Lower leg skin (tissue), 3 donors: ENCODE results near the gene OR6K6.

Source experiments
- CTCF ChIP-seq, 3 donors: fragments of 450-650 bp; IDR thresholded peaks; one replicate each; pipeline ENCODE4 v1.5.1; 2016; ENCODE audit warnings: antibody characterized with exemption in 3 of 3, mild to moderate bottlenecking in 3 of 3, moderate library complexity in 2 of 3
- POLR2A ChIP-seq, 2 donors: fragments of 450-650 bp; IDR thresholded peaks; one replicate each; pipeline ENCODE4 v1.6.1; 2016 to 2017; ENCODE audit warnings: antibody characterized with exemption in 2 of 2, mild to moderate bottlenecking in 1 of 2, moderate library complexity in 1 of 2

GRCh38 chr1:158716335-158716734, 38.2 kb upstream of the OR6K6 start:
- TF ChIP-seq CTCF (IDR thresholded peaks at IDR 0.05) (no peak), POLR2A (IDR thresholded peaks at IDR 0.05) (no peak)
